Activated T-cell treated with anti-CD3 and anti-CD28 coated beads, Interleukin-2, amount 50 U/mL, for 4 hours (primary cell): ENCODE measurements around the gene FOXF1. TPM values are rescaled to one million over a fixed set of nuclear protein-coding genes. Genes with fewer than 3 reads are reported as not detected.

Source experiments
- ATAC-seq, 2 donors: fragments of 200-7000 bp; cut with Tn5 transposase; one replicate each; pipeline ENCODE4 v1.10.0; 2021
- DNase-seq: peaks from one replicate; pipeline ENCODE4 v3.0.0-alpha.2; 2020
- H3K27me3 Mint-ChIP-seq: one replicate; pipeline ENCODE4 v1.8.0; 2021; ENCODE audit warnings: low read depth, mixed read lengths
- H3K36me3 Mint-ChIP-seq: one replicate; pipeline ENCODE4 v1.8.0; 2022; ENCODE audit warnings: mixed read lengths; ENCODE audit not compliant: insufficient read depth
- H3K4me1 Mint-ChIP-seq: one replicate; pipeline ENCODE4 v1.8.0; 2021; ENCODE audit warnings: low read depth, mixed read lengths
- H3K4me3 Mint-ChIP-seq: one replicate; pipeline ENCODE4 v1.8.0; 2021; ENCODE audit warnings: mild to moderate bottlenecking, moderate library complexity, mixed read lengths
- H3K9me3 Mint-ChIP-seq: one replicate; pipeline ENCODE4 v1.8.0; 2021; ENCODE audit warnings: mixed read lengths
- total RNA-seq, 3 donors: library from RNA; stranded (reverse); gene quantifications; one replicate each; pipeline ENCODE4 v1.2.1, GENCODE V29; 2021

The FOXF1 gene
- total RNA-seq, 3 donors from 2014 or later: 0.05 to 0.08 (median 0.08) TPM

DNA sequence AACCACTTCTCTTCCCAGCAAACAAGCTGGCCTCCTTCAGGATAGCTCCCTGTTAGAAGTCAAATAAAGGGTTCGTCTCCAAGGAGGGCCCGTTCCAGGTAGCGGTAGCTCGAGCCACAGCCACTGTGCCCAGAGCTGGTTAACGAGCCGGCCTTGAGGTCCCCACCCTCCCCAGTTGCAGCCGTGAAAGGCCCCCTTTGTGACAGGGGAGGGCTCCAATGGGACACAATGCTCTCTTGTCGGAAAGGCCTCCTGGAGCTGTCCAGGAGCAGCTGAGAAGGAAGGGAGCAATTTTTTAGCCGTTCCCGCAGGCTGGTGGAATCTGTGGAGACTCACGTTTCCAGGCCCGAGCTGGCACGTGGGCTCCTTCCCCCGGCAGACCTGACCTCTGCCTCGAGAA lies 29.9 kb upstream of the FOXF1 start:
- Mint-ChIP-seq H3K27me3 (peaks cover 25% of the 10 kb centered on the region), H3K4me1 (no peaks in the 10 kb centered on the region), H3K9me3 (peaks cover 7% of the 10 kb centered on the region), H3K36me3 (no peaks in the 10 kb centered on the region), H3K4me3 (no peak overlapping the region)
- no peak for DNase-seq
- ATAC-seq: no peak

DNA sequence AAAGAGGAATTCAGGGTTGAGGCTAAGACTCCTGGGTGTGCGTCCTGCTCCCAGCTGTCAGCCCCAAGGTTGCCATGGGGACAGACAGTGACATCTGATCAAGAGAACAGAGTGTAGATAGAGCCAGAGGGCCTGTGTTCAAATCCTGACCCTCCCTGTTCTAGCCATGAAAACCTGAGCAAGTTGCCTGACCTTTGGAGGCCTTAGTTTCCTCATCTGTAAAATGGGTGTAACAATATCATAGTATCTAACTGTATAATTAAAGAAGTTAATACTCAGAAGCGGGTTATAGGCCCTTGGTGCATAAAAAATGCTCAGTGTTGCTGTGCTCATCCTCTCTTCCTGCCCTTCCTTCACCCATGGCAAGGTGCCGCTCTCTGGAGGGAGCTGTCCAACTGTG lies 28.7 kb upstream of the FOXF1 start:
- Mint-ChIP-seq H3K27me3 (peaks cover 30% of the 10 kb centered on the region), H3K9me3 (peaks cover 7% of the 10 kb centered on the region), H3K4me1 (no peaks in the 10 kb centered on the region), H3K36me3 (no peaks in the 10 kb centered on the region), H3K4me3 (no peak overlapping the region)
- DNase-seq (no peak), ATAC-seq (no peak)

DNA sequence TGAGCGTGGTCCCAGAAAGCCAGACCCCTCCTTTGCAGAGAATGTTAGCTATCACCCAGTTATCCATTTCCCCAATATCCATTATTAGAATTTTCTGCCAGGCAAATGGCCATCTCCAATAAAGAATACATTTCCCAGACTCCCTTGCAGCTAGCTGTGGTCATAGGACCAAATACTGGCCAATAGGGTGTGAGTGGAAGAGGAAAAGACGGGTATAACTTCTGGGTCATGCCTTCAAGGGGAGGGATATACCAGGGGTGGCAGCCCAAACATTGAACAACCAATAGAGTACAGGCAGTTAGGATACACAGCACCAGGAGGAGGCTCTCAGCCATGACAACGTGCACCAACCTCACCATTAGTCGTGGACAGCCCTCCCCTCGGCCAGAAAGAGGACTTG lies 26.1 kb upstream of the FOXF1 start:
- ATAC-seq: no peak
- DNase-seq: no peak
- Mint-ChIP-seq H3K9me3 (peaks cover 7% of the 10 kb centered on the region), H3K4me1 (no peaks in the 10 kb centered on the region), H3K4me3 (no peak overlapping the region), H3K27me3 (peaks cover 19% of the 10 kb centered on the region), H3K36me3 (no peaks in the 10 kb centered on the region)

DNA sequence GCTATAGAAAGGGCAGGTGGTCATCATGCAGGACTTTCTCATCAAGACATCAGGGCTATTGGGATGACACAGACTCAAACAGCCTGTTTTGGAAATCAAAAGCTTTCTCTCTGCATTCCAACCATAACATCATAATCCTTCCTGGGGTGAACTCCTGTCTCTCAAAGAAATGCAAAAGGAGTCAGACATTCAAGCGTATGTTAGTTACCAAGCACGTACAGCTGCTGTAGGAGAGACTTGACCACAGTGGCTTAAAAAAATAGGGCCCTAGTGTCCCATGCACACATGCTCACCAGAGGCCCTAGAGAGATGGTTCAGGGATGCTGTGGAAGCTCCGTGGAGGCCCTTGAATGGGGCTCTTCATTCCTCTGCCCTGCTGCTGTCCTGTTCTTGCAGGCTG lies 24.6 kb upstream of the FOXF1 start:
- Mint-ChIP-seq H3K36me3 (no peaks in the 10 kb centered on the region), H3K27me3 (peaks cover 22% of the 10 kb centered on the region), H3K4me3 (no peak overlapping the region), H3K4me1 (no peaks in the 10 kb centered on the region), H3K9me3 (peaks cover 7% of the 10 kb centered on the region)
- DNase-seq (no peak), ATAC-seq (no peak)

DNA sequence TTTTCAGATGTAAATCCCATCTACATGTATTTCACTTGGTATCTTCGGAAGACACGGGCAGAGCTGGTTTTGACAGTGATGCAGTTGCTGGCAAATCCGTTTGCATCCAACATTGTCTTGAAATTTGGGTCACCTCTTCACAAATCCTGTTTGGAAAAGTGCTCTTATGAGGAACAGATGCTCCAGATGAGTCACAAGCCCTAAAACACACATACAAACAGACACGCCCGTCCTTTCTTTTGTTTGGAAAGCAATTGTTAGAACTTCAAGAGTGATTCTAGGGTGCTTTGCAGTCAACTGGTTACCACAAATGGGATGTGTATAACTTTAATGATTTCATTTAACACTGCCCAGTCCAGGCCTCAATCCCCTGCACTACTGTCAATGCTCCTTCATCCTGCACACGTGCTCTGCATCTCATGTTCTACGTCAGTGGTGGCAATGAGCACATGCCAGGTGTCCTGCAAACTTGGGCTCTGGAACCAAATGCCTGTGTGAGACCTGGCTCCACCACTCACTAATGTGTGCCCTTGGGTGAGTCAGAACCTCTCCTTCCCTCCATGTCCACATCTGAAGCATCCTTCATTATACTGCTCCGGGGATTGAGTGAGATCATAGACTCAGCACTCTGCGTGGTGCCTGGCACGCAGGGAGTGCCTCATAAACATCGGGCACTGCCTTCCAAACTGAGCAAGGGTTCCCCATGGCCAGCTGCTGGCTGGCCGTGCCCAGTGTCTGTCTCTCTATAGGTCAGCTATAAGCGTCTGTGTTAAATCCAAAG lies 19.3 kb upstream of the FOXF1 start:
- H3K27me3 Mint-ChIP-seq: peaks cover 62% of the 10 kb centered on the region
- DNase-seq: no peak
- no peak overlapping the region for H3K4me3 Mint-ChIP-seq
- H3K4me1 Mint-ChIP-seq: peaks cover 3% of the 10 kb centered on the region
- H3K9me3 Mint-ChIP-seq: no peaks in the 10 kb centered on the region
- no peaks in the 10 kb centered on the region for H3K36me3 Mint-ChIP-seq
- no peak for ATAC-seq

DNA sequence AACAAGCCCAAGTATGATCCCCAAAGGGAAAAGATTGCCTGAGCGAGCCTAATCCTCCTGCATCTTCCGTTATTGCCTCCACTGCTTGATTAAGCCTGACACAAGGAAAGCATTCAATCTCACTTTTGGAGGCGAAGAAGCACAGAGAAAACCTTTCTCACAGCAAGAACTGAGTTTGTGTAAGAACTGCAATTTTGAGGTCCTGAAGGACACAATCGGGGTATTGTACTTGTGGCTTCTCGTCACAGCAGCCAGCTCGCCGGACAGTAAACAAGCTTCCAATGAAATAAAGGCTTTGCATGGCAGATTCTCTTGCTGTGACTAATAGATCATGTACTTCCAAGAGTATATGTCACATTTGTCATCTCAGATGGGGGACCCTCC lies 18.7 kb upstream of the FOXF1 start:
- ATAC-seq (no peak), DNase-seq (no peak)
- no peak overlapping the region for H3K4me3 Mint-ChIP-seq
- H3K27me3 Mint-ChIP-seq: peaks cover 62% of the 10 kb centered on the region
- H3K4me1 Mint-ChIP-seq: peaks cover 3% of the 10 kb centered on the region
- H3K36me3 Mint-ChIP-seq: no peaks in the 10 kb centered on the region
- H3K9me3 Mint-ChIP-seq: no peaks in the 10 kb centered on the region

DNA sequence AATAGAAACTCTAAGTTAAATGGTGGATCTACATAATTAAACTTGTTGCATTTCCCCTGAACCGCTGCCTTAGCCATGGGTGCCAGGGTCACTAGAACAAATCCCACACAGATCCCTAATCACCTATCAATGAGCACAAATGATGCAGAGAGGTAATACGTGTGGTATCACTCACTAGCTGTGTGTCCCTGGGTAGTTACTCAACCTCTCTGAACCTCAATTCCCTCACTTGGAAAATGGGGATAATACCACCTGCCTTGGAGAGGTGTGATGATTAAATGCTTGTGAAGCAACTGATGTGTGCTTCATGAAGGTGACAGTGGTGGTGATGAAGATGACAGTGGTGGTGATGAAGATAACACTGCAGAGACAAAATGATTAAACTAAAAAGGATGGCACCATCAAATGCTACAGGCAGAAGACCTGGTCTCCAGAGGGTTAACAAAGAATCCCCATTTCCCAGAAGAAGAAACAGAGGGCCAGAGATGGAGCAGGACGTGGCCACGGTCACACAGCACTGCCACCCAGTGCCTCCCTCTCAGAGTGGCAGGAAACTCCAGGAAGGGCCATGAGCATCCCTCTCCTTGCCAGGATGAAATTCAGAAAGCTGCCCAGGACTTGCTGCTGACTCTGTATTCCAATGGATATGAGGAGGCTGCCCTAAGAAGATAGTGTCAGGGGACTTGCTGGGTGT lies 17.9 kb upstream of the FOXF1 start:
- H3K9me3 Mint-ChIP-seq: no peaks in the 10 kb centered on the region
- H3K4me1 Mint-ChIP-seq: peaks cover 3% of the 10 kb centered on the region
- H3K27me3 Mint-ChIP-seq: peaks cover 66% of the 10 kb centered on the region
- no peak for ATAC-seq
- DNase-seq: no peak
- no peaks in the 10 kb centered on the region for H3K36me3 Mint-ChIP-seq
- no peak overlapping the region for H3K4me3 Mint-ChIP-seq

DNA sequence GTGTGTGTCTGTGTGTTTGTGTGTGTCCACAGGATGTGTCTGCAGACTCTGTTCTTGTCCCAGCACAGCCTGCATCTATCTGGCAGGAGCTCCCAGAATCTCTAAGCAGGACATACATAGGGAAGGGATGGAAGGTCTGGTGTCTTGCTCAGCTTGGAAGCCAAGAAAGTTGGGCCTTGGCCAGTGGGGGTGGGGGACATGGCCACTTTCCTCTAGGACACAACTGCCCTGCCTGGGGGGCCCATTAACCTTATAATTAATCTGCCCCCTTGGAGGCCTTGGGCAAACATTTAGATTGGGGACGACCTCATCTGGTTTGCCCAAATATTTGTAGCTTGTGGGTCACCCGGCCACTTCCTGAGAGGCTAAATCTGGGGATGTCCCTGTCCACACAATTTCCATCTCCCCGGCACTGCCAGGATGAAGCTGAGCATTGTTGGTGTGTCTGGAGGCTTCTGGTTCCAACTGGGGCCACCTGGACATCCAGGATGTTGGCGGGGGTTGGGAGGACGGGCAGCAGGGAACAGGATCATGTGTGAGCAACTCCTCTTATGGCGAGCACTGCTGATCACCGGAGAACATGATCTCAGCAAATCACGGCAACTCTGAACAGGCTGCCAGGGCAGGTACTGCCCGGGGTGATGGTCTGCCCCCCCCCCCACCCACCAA lies 17.2 kb upstream of the FOXF1 start:
- Mint-ChIP-seq H3K36me3 (no peaks in the 10 kb centered on the region), H3K4me1 (peaks cover 3% of the 10 kb centered on the region), H3K27me3 (peaks cover 70% of the 10 kb centered on the region), H3K9me3 (no peaks in the 10 kb centered on the region), H3K4me3 (no peak overlapping the region)
- DNase-seq: no peak
- no peak for ATAC-seq

DNA sequence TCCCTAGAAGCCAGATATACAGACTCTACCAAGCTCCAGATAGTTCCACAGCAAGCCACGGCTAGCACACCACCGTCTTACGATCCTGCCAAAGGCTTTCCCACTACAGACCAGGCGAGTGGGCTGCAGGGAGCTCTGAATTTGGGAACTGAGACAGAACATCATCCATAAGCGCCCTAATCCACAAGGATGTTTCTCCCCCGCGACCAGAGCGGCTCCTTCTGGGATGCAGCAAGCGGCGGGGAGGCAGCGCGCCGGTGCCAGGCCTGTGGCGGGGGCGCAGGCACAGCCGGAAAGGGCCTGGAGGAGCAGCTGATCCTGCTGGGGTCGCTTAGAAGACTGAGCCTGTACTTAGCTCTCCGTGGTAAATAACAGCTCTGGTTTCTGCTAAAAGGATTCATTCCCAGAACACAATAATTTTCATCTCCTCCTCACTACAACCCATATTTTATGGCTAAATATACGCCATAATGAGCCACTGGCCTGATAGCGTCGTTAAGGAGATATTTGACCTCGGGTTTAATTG lies 16.2 kb upstream of the FOXF1 start:
- ATAC-seq (no peak), DNase-seq (no peak)
- Mint-ChIP-seq H3K4me1 (peaks cover 3% of the 10 kb centered on the region), H3K9me3 (no peaks in the 10 kb centered on the region), H3K27me3 (peaks cover 72% of the 10 kb centered on the region), H3K36me3 (no peaks in the 10 kb centered on the region), H3K4me3 (no peak overlapping the region)

DNA sequence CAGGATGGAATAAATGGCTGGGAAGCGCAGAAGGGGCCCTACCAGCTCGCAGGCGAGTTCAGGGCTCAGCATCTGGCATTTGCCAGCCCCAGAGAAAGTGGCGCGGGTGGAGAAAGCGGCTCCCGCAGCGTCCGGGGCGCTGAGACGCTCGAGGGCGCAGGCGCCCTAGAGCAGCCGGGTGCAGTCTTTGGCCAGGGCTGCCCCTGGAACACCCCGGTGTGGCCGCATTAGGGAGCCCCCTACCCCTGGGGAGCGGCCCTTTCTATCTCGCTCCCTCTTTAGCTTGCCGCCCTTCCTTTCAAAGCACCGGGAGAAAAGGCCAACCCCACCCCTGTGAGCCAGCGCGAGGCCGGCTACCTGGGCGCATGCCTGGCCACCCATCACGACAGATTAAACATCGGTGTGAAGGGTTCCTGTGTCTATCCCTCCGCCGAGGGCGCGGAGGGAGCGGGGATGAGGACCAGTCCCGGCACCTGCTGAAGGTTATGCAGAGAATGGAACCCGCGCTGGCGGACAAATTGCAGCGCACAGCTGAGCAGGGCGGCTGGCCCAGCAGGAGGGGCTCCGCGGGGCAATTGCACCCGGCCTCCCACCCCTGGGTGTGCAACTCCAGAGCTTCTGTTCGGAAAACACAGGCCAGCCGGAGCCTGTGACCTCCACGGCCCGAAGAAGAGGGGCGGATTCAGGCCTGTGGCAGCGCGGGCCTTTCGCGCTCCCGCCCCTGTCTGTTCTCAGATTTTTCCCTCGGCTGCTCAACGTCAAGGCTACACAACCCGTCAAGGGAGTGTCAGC lies 15.6 kb upstream of the FOXF1 start:
- Mint-ChIP-seq H3K9me3 (no peaks in the 10 kb centered on the region), H3K4me1 (peaks cover 3% of the 10 kb centered on the region), H3K27me3 (peaks cover 79% of the 10 kb centered on the region), H3K36me3 (no peaks in the 10 kb centered on the region), H3K4me3 (no peak overlapping the region)
- no peak for DNase-seq
- ATAC-seq: no peak

DNA sequence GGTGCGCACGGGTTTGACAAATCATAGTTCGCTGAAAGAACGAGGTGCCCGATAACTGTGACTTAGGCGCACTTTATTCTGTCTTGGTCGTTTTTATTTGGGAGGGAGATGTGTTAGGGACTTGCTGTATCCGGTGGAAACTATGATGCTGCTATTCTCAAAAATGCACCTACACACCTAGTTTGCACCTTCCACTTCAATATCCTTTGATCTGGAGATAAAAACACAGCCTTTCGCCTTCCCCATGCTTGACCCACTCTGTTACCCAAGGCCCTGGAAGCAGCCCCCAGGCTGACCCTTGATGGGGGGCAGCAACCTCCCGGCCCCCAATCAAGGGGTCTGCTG lies 15.0 kb upstream of the FOXF1 start:
- ATAC-seq: no peak

DNA sequence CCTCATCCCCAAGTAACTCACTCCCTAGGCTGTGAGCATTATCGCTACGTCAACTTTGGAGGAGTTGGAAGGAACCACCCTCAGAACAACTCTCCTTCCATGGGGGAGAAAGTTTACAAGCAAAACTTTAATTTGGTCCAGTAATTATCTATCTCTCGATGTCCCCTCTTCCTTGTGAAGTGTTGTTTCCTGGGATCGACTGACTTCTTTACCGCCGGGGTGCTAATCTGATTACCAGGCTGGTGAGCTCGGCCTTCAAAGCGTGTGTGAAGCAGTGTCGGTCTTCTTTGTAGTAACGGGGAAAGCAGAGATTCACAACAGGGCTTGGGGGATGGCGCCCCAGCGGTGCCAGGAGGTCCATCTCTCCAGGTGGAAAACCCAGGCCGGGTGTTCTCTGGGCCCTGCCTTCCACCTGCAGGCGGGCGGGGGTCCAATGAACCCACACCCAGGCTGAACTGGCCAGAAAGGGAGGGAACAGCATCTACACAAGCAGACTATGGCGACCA lies 14.5 kb upstream of the FOXF1 start:
- Mint-ChIP-seq H3K27me3 (peaks cover 84% of the 10 kb centered on the region), H3K36me3 (no peaks in the 10 kb centered on the region), H3K4me3 (no peak overlapping the region), H3K9me3 (no peaks in the 10 kb centered on the region), H3K4me1 (peaks cover 3% of the 10 kb centered on the region)
- no peak for DNase-seq
- ATAC-seq: no peak

More for the DNA sequence above, 15.0 kb upstream of the FOXF1 start:
- H3K4me1 Mint-ChIP-seq: peaks cover 3% of the 10 kb centered on the region
- no peak for DNase-seq
- H3K4me3 Mint-ChIP-seq: no peak overlapping the region
- no peaks in the 10 kb centered on the region for H3K36me3 Mint-ChIP-seq
- H3K9me3 Mint-ChIP-seq: no peaks in the 10 kb centered on the region
- peaks cover 82% of the 10 kb centered on the region for H3K27me3 Mint-ChIP-seq

DNA sequence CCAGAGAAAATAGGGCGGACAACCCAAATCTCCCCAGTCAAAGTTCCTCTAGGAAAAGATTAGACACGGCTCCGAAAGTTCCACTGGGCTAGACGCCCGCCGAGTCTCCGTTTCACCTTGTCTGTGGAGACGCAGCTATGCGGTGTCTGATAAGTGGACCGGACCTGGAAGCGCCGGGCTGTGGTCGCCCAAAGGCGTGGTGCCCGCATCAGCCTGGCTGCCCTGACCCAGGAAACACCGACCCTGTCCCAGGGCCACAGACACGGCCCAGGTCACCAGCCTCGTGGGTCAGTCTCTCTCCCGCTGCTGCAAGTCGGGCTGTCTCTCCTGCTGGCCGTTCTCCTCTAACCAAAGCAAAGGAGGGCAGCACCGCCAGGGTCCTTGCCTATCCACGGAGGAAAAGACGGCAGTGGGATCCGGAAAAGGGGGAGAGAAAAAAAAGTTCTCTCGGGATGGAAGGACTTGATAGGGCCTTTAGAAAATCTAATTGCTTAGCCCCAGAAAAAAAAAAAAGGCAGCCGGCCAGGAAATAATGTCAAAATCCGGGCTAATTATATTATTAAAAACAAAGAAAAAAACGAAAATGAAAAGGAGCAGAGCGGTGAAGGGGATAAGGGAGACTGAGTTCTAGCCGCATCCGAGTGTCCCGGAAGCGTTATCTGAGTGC lies 13.9 kb upstream of the FOXF1 start:
- no peaks in the 10 kb centered on the region for H3K36me3 Mint-ChIP-seq
- H3K4me1 Mint-ChIP-seq: peaks cover 3% of the 10 kb centered on the region
- H3K4me3 Mint-ChIP-seq: no peak overlapping the region
- no peaks in the 10 kb centered on the region for H3K9me3 Mint-ChIP-seq
- ATAC-seq: no peak
- peaks cover 84% of the 10 kb centered on the region for H3K27me3 Mint-ChIP-seq
- no peak for DNase-seq
